Left renal cortex interstitium (tissue), 4 donors: ENCODE measurements around the gene ADAMTS17. TPM values are rescaled to one million over a fixed set of nuclear protein-coding genes. Genes with fewer than 3 reads are reported as not detected.
"Not testable (repeated sequence)": the region's sequence is repeated elsewhere in the genome, so short reads cannot be mapped to it uniquely, and the experiment has no call there.

Experiments used
- DNase-seq, 4 donors: peaks; one replicate each; pipeline ENCODE4 v3.0.0-alpha.2; 2013; ENCODE audit warnings: low read depth in 4 of 4, low spot score in 2 of 4, missing footprints in 1 of 4
- polyA plus RNA-seq, 4 donors: library from polyadenylated mRNA; unstranded; fragments of 120-200 nt; gene quantifications; one replicate each; pipeline ENCODE4 v1.2.1, GENCODE V29; 2013; ENCODE audit not compliant: insufficient read length in 4 of 4

ADAMTS17 gene
- polyA plus RNA-seq, 4 donors: 2.0 to 2.7 (median 2.4) TPM

DNA sequence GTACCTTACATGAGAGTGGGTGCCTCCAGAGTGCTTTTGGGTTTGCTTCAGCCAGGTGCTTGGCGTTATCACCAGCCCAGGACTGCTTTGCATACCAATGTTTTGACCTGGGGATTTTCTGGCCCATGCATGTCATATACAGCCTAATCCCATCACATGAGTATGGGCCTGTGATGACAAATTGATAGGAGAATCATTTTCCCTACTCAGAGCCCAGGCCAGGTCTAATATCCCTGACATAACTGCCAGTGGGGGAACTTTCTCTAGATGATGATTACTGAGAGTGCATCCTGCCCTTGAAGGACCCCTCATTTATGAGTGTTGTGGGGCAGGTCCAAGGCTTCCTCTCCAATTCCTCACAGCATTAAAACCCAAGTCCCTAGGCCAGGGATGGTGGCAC is 411.1 kb downstream of the ADAMTS17 start:
- no peak for DNase-seq

DNA sequence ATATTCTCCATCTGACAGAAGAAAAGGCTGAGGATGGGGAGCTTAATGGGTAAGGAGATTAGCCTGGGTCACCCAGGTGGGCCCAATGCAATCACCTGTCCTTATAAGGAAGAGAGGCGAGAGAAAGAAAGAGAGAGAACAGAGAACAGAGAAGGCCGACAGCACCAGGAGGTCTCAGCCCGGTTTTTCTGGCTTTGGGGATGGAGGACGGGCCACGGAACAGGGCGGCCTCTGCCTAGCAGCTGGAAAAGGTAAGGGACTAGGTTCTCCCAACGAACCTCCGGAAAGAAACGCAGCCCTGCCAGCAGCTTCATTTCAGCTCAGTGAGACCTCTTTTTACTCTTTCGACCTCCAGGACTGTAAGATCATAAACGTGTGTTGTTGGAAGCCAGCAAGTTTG is 412.5 kb downstream of the ADAMTS17 start:
- no peak for DNase-seq

- DNase-seq: peak in 2 of 4 donors; percentile 40 to 60
These were observed 413.3 kb downstream of the ADAMTS17 start for GRCh38 chr15:99928429-99928981.

- DNase-seq: not testable (repeated sequence)
These were observed 415.2 kb downstream of the ADAMTS17 start for GRCh38 chr15:99926532-99926931.

- no peak for DNase-seq
These were observed 415.9 kb downstream of the ADAMTS17 start for GRCh38 chr15:99925661-99926461.

DNA sequence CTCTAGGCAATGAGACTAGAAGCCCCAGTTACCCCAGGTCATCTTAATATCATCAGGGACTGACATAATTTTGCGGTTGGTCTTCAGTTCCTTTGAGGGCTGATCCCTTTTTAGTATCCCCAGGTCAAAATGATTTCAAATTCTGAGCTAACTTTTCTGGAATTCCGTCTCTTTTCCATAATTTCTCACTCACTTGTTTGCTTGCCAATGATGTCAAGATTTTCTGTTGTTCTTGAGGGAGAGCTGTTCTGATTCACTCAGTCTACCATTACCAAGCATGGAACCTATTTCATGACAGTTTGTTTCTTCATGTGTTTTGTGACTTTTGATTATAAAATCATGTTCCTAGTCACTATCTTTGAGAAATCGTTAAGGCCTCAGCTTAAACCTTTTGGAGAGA is 418.1 kb downstream of the ADAMTS17 start:
- DNase-seq: no peak

Other genes starting within 250 kb of the ADAMTS17 start
- gene CERS3, start 187.0 kb upstream of the ADAMTS17 start, polyA plus RNA-seq: under 1 TPM in 3 of 4 donors, not detected in 1; 0.06 to 0.38 (median 0.09) TPM